GM12872 (cell line): ENCODE data around the gene ANGPTL8.

Source experiments
- TF ChIP-seq, protein P1 (sequence below): IDR thresholded peaks from 3 replicates; pipeline ENCODE4 v1.5.1; 2011; ENCODE audit warnings: low read depth, mild to moderate bottlenecking, low read length, moderate library complexity; ENCODE audit not compliant: insufficient read depth

ANGPTL8 gene

DNA sequence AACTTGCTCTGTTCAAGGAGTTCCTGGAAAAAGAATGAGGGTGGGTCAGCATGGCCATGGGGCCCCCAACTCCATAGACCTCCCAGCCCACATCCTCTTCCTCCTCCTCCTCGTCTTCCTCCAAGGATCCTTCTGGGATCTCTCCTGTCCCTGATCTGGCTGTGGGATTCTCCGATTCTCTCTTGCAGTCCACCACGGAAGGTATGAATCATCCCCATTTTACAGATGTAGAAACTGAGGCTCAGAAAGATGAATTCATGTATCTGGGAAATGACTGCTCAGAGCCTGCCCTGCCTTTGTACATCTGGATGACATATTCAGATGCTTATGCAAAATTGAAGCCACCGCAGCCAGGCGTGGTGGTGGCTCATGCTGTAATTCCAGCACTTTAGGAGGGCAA is 39.9 kb upstream of the ANGPTL8 start:
- TF ChIP-seq, protein P1, sequence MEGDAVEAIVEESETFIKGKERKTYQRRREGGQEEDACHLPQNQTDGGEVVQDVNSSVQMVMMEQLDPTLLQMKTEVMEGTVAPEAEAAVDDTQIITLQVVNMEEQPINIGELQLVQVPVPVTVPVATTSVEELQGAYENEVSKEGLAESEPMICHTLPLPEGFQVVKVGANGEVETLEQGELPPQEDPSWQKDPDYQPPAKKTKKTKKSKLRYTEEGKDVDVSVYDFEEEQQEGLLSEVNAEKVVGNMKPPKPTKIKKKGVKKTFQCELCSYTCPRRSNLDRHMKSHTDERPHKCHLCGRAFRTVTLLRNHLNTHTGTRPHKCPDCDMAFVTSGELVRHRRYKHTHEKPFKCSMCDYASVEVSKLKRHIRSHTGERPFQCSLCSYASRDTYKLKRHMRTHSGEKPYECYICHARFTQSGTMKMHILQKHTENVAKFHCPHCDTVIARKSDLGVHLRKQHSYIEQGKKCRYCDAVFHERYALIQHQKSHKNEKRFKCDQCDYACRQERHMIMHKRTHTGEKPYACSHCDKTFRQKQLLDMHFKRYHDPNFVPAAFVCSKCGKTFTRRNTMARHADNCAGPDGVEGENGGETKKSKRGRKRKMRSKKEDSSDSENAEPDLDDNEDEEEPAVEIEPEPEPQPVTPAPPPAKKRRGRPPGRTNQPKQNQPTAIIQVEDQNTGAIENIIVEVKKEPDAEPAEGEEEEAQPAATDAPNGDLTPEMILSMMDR = no peak

DNA sequence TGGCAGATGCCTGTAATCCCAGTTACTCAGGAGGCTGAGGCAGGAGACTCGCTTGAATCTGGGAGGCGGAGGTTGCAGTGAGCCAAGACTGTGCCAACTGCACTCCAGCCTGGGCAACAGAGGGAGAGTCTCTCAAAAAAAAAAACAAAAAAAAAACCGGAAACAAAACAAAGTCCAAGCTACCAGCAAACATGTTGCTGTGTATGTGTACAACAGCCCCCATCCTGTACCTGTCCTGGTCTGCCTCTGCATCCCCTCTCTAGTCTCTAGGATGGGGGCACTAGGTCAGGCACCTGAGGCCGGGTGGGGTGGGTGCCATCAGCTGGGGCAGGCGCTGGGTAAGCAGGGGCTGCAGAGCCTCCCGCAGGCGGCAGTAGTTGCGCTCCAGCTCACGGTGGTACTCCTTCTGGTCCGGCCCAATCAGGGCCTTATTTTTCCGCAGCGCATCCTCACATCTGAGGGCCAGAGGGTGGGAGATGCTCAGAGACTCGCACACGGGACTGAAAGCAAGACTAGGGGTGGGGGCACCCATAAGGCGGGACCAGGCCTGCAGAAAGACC is 39.3 kb upstream of the ANGPTL8 start:
- TF ChIP-seq, protein P1 = no peak

DNA sequence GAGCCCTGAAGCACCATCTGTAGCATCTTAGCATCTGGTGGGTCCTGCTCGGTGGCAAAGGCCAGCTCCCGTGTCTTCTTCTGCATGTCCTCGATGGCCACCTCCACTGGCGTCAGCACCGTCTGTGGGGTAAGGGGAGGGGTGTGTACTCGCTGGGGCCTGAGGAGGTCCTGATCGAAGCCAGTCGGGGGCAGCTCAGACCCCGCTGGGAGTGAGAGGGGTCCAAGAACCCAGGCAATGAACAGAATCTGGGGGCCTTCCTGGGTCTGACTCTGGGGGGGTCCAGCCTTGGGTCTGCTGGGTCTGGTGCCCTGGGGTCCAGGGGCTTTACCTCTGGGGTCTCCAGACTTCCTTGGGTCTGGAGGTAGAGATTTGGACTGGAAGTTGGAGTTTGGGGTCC is 38.5 kb upstream of the ANGPTL8 start:
- TF ChIP-seq, protein P1 = no peak

DNA sequence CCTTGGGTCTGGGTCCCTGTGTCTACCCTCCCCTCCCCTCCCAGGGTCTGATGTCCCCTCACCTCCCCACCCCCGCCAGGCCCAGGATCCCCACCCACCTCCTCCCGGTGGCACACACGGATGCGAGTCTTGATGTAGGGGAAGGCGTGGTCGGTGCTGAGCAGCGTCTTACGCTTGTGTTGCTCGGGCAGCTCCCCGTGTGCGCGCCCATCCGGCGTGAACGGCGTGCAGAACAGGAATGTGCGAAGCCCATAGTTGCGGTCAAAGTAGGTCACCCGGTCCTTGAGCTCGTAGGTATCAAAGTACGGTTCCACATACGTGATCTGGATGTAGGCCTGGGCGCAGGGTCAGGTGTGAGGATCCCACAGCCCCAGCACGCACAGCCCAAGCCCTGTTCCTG is 37.6 kb upstream of the ANGPTL8 start:
- TF ChIP-seq, protein P1 = no peak

DNA sequence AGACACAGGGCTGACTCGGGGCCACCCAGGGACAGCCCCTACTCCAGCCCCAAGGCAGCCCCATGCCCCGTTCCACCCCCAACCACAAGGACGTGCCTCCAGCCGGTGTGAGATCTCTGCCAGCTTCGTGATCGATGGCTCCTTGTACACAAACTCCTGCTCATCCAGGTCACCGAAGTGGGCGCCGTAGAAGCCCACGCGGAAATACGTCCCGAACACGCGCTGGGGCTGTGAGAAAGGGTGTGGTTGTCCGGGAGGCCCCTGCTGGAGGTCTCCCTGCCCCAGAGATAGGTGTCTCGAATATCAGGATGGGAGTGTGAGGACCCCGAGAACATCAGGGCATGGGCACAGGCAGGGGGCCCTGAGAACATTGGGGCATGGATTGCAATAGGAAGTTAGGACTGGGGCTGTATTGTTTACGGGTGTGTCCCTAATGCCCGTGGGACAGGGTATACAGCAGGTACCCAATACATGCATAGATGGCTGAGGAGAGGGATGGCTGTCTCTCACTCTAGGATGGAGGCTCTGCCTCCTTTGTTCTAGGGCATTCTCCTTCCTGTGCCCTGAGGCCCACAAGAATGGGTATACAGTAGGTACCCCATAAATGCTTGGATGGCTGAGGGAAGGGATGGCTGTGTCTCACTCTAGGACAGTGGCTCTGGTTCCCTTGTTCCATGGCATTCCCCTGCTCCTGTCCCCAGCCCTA is 36.8 kb upstream of the ANGPTL8 start:
- TF ChIP-seq, protein P1 = no peak

DNA sequence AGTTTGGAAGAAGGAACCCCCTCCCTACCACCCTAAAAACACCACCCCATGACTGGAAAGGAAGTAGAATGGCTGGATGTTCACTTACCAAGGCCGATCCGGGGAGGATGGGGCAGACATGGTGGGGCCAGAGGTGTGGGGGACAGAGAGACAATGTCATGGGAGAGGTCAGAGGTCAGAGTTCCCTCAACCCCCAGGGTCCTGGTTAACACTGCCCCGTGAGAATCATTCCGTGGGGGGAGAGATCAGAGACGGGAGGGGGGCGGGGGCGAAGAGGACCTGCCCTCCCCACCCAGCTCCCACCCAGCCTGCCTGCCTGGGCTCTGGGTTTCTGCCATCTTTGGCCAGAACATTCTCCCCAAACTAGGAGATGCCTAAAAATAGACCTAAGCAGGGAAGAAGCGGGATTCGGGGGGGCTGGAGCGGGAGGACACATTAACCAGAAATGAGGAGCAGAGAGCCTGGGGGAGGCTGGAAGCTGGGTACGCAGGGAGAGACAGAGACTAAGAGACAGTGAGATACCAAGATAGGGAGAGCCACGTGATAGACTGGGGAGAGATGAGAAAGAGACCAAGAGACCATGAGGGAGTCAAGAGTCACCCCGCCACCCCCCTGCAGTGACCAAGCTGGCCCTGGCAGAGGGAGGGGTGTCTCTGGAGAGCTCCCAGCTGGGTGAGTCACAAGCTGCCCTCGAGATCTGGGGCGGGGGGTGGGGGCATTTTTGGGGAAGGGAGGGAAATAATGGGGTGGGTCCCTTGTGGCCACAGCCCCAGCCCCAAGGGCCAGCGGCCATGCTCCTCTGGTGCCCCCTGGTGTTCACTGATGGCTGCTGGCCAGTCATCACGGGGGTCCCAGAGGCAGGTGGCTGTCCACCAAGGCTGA is 36.0 kb upstream of the ANGPTL8 start:
- TF ChIP-seq, protein P1 = peak; percentile 90

DNA sequence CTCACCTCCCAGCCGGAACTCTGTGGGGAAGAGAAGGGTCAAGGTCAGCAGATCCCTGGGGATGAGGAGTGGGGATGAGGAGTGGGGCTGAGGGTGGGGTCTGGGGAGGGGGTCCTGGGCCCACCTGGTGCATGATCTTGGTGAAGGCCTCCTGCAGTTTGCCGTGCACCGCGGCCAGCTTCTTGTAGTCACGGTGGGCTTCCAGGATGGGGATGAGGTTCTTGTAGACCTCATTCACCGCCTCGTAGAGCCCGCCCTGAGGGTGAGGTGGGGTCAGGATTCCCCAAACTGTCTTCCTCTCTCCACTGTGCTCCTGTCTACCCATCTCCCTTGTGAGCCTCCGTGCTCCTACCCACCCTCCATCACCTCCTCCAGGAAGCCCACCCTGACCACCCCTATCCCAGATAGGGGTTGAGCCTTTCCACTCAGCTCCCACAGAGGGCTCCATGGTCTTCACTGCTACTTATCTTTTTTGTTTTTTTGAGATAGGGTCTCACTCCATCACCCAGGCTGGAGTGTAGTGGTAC is 35.3 kb upstream of the ANGPTL8 start:
- TF ChIP-seq, protein P1 = no peak
